GM12865 (cell line): ENCODE results near the gene RAB13.

Experiments
- DNase-seq: peaks from one replicate; pipeline ENCODE4 v3.0.0; 2010; ENCODE audit warnings: low read depth
- H3K4me3 ChIP-seq: 2 replicates; pipeline ENCODE4 v1.5.1; 2011; ENCODE audit warnings: mild to moderate bottlenecking, low read depth, low read length, control low read depth
- CTCF ChIP-seq: IDR thresholded peaks from 2 replicates; pipeline ENCODE4 v1.5.1; 2011; ENCODE audit warnings: low read length, control low read depth, low read depth, inconsistent platforms; ENCODE audit not compliant: insufficient read depth; ENCODE audit errors: missing control alignments

The RAB13 gene

GRCh38 chr1:153944827-153945117 is 41.4 kb downstream of the RAB13 start:
- TF ChIP-seq CTCF: no peak
- DNase-seq: no peak
- peak overlapping the region; percentile 95 for H3K4me3 ChIP-seq

GRCh38 chr1:153944005-153944826 is 41.9 kb downstream of the RAB13 start:
- no peak for TF ChIP-seq CTCF
- peak overlapping the region; percentile 95 for H3K4me3 ChIP-seq
- DNase-seq: no peak

GRCh38 chr1:153942766-153943549 is 43.2 kb downstream of the RAB13 start:
- DNase-seq: no peak
- no peak for TF ChIP-seq CTCF
- H3K4me3 ChIP-seq: no peak overlapping the region

DNA sequence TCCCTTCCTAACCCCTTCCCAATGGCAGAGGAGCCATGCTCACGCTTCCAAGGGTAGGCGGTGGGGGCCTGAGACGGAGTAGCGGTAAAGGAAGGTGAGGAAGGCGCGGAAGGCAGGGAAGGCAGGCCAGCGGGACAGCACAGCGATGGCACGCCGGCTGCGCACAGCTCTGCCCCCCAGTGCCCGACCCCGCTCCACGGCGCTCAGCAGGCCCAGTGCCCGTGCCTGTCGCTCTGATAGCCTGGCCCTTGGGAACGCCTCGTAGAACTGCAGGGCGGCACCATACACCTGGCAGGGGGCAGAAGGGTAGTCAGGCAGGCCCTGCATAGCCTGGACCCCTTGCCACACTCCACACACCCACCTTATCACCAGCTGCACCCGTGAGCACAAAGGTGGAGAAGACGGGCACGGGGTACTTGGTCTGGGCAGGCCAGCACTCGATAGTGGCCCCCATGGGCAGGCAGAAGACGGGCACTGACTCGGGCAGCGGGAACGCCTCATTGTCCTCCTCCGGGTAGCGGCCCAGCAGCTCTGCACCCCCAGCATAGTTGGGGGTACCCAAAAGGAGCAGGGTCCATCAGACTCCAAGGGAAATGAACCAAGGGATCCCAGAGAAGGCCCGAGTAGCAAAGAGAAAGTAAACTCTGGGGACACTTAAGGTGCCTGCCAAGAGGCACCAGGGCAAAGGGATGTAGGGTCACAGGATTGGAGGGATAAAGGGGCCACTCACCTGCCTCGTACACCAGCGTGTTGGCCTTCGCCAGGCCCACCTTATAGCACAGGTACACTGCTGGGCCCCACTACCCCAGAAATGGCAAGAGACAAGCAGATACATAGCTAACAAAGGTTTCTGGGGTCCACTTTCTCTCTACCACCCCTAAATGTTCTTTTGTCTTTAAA is 44.1 kb downstream of the RAB13 start:
- no peak overlapping the region for H3K4me3 ChIP-seq
- DNase-seq: no peak
- no peak for TF ChIP-seq CTCF

- DNase-seq: no peak
- no peak for TF ChIP-seq CTCF
- H3K4me3 ChIP-seq: no peak overlapping the region
Observed at GRCh38 chr1:153940756-153941155, 45.4 kb downstream of the RAB13 start.

- no peak for DNase-seq
- no peak for TF ChIP-seq CTCF
- no peak overlapping the region for H3K4me3 ChIP-seq
Observed at GRCh38 chr1:153939476-153939875, 46.7 kb downstream of the RAB13 start.
